ENCODE measurements around the gene LRRN4.

The LRRN4 gene

GRCh38 chr20:6053776-6054688 is at the start of gene LRRN4:
Gene LRRN4, minus strand, starts transcription at chr20:6054060. Its CDS starts 1,261 bp downstream, at chr20:6052799.
- H3K27ac ChIP-seq (ENCODE audit: low read depth, low read length) = no peak within 1 kb of the TSS
- peaks cover 15 to 45% (median 35%) of the 10 kb centered on the region in 5 donors for H3K27me3 ChIP-seq (ENCODE audit: control insufficient read depth in 5 of 5, insufficient read depth in 4 of 5, low read length in 5 of 5)
- no peaks in the 10 kb centered on the region for H3K9me3 ChIP-seq (ENCODE audit: control insufficient read depth in 5 of 5, low read length in 5 of 5)
- no peaks in the 10 kb centered on the region for H3K36me3 ChIP-seq (ENCODE audit: control insufficient read depth in 5 of 5, insufficient read depth in 5 of 5, low read length in 5 of 5)
- H3K4me3 ChIP-seq (ENCODE audit: low read depth in 1 of 5, low read length in 5 of 5) = no peak within 1 kb of the TSS
- H3K4me1 ChIP-seq (ENCODE audit: control insufficient read depth in 5 of 5, insufficient read depth in 5 of 5, low read length in 5 of 5) = peaks cover 0 to 21% (median 17%) of the 10 kb centered on the region in 5 donors
- H3K9ac ChIP-seq (ENCODE audit: low read length in 5 of 5) = no peak within 1 kb of the TSS

- Histone ChIP-seq H3K9me3 (ENCODE audit: control insufficient read depth in 5 of 5, low read length in 5 of 5) (no peaks in the 10 kb centered on the region), H3K27me3 (ENCODE audit: control insufficient read depth in 5 of 5, insufficient read depth in 4 of 5, low read length in 5 of 5) (no peaks in the 10 kb centered on the region), H3K9ac (ENCODE audit: low read length in 5 of 5) (no peak overlapping the region), H3K4me1 (ENCODE audit: control insufficient read depth in 5 of 5, insufficient read depth in 5 of 5, low read length in 5 of 5) (no peaks in the 10 kb centered on the region), H3K4me3 (ENCODE audit: low read depth in 1 of 5, low read length in 5 of 5) (no peak overlapping the region), H3K27ac (ENCODE audit: low read depth, low read length) (no peak overlapping the region), H3K36me3 (ENCODE audit: control insufficient read depth in 5 of 5, insufficient read depth in 5 of 5, low read length in 5 of 5) (no peaks in the 10 kb centered on the region)
Measured at GRCh38 chr20:6103301-6103700, 49.4 kb upstream of the LRRN4 start.

- Histone ChIP-seq H3K36me3 (ENCODE audit: control insufficient read depth in 5 of 5, insufficient read depth in 5 of 5, low read length in 5 of 5) (no peaks in the 10 kb centered on the region), H3K27me3 (ENCODE audit: control insufficient read depth in 5 of 5, insufficient read depth in 4 of 5, low read length in 5 of 5) (no peaks in the 10 kb centered on the region), H3K4me3 (ENCODE audit: low read depth in 1 of 5, low read length in 5 of 5) (no peak overlapping the region), H3K9ac (ENCODE audit: low read length in 5 of 5) (no peak overlapping the region), H3K9me3 (ENCODE audit: control insufficient read depth in 5 of 5, low read length in 5 of 5) (no peaks in the 10 kb centered on the region), H3K27ac (ENCODE audit: low read depth, low read length) (no peak overlapping the region), H3K4me1 (ENCODE audit: control insufficient read depth in 5 of 5, insufficient read depth in 5 of 5, low read length in 5 of 5) (no peaks in the 10 kb centered on the region)
Measured at GRCh38 chr20:6101346-6101745, 47.5 kb upstream of the LRRN4 start.

- Histone ChIP-seq H3K27me3 (ENCODE audit: control insufficient read depth in 5 of 5, insufficient read depth in 4 of 5, low read length in 5 of 5) (no peaks in the 10 kb centered on the region), H3K36me3 (ENCODE audit: control insufficient read depth in 5 of 5, insufficient read depth in 5 of 5, low read length in 5 of 5) (no peaks in the 10 kb centered on the region), H3K4me1 (ENCODE audit: control insufficient read depth in 5 of 5, insufficient read depth in 5 of 5, low read length in 5 of 5) (no peaks in the 10 kb centered on the region), H3K27ac (ENCODE audit: low read depth, low read length) (no peak overlapping the region), H3K9ac (ENCODE audit: low read length in 5 of 5) (no peak overlapping the region), H3K4me3 (ENCODE audit: low read depth in 1 of 5, low read length in 5 of 5) (no peak overlapping the region), H3K9me3 (ENCODE audit: control insufficient read depth in 5 of 5, low read length in 5 of 5) (no peaks in the 10 kb centered on the region)
Measured at GRCh38 chr20:6100246-6100645, 46.4 kb upstream of the LRRN4 start.

- Histone ChIP-seq H3K9ac (ENCODE audit: low read length in 5 of 5) (no peak overlapping the region), H3K27ac (ENCODE audit: low read depth, low read length) (no peak overlapping the region), H3K27me3 (ENCODE audit: control insufficient read depth in 5 of 5, insufficient read depth in 4 of 5, low read length in 5 of 5) (no peaks in the 10 kb centered on the region), H3K4me3 (ENCODE audit: low read depth in 1 of 5, low read length in 5 of 5) (no peak overlapping the region), H3K9me3 (ENCODE audit: control insufficient read depth in 5 of 5, low read length in 5 of 5) (no peaks in the 10 kb centered on the region), H3K4me1 (ENCODE audit: control insufficient read depth in 5 of 5, insufficient read depth in 5 of 5, low read length in 5 of 5) (no peaks in the 10 kb centered on the region), H3K36me3 (ENCODE audit: control insufficient read depth in 5 of 5, insufficient read depth in 5 of 5, low read length in 5 of 5) (no peaks in the 10 kb centered on the region)
Measured at GRCh38 chr20:6099819-6100218, 46.0 kb upstream of the LRRN4 start.

- no peaks in the 10 kb centered on the region for H3K4me1 ChIP-seq (ENCODE audit: control insufficient read depth in 5 of 5, insufficient read depth in 5 of 5, low read length in 5 of 5)
- peaks cover 0 to 2% (median 0%) of the 10 kb centered on the region in 5 donors for H3K27me3 ChIP-seq (ENCODE audit: control insufficient read depth in 5 of 5, insufficient read depth in 4 of 5, low read length in 5 of 5)
- H3K36me3 ChIP-seq (ENCODE audit: control insufficient read depth in 5 of 5, insufficient read depth in 5 of 5, low read length in 5 of 5) = no peaks in the 10 kb centered on the region
- H3K27ac ChIP-seq (ENCODE audit: low read depth, low read length) = no peak overlapping the region
- H3K9ac ChIP-seq (ENCODE audit: low read length in 5 of 5) = no peak overlapping the region
- no peak overlapping the region for H3K4me3 ChIP-seq (ENCODE audit: low read depth in 1 of 5, low read length in 5 of 5)
- H3K9me3 ChIP-seq (ENCODE audit: control insufficient read depth in 5 of 5, low read length in 5 of 5) = no peaks in the 10 kb centered on the region
Measured at GRCh38 chr20:6095409-6095808, 41.5 kb upstream of the LRRN4 start.

- Histone ChIP-seq H3K27ac (ENCODE audit: low read depth, low read length) (no peak overlapping the region), H3K4me3 (ENCODE audit: low read depth in 1 of 5, low read length in 5 of 5) (no peak overlapping the region), H3K27me3 (ENCODE audit: control insufficient read depth in 5 of 5, insufficient read depth in 4 of 5, low read length in 5 of 5) (peaks cover 0 to 2% (median 0%) of the 10 kb centered on the region in 5 donors), H3K36me3 (ENCODE audit: control insufficient read depth in 5 of 5, insufficient read depth in 5 of 5, low read length in 5 of 5) (no peaks in the 10 kb centered on the region), H3K9ac (ENCODE audit: low read length in 5 of 5) (no peak overlapping the region), H3K9me3 (ENCODE audit: control insufficient read depth in 5 of 5, low read length in 5 of 5) (no peaks in the 10 kb centered on the region), H3K4me1 (ENCODE audit: control insufficient read depth in 5 of 5, insufficient read depth in 5 of 5, low read length in 5 of 5) (no peaks in the 10 kb centered on the region)
Measured at GRCh38 chr20:6094565-6094964, 40.7 kb upstream of the LRRN4 start.

- Histone ChIP-seq H3K36me3 (ENCODE audit: control insufficient read depth in 5 of 5, insufficient read depth in 5 of 5, low read length in 5 of 5) (no peaks in the 10 kb centered on the region), H3K9ac (ENCODE audit: low read length in 5 of 5) (no peak overlapping the region)
Measured at GRCh38 chr20:6094063-6094462, 40.2 kb upstream of the LRRN4 start.

GRCh38 chr20:6091661-6092060 is 37.8 kb upstream of the LRRN4 start:
- Histone ChIP-seq H3K9me3 (ENCODE audit: control insufficient read depth in 5 of 5, low read length in 5 of 5) (no peaks in the 10 kb centered on the region), H3K27ac (ENCODE audit: low read depth, low read length) (no peak overlapping the region), H3K4me3 (ENCODE audit: low read depth in 1 of 5, low read length in 5 of 5) (no peak overlapping the region), H3K36me3 (ENCODE audit: control insufficient read depth in 5 of 5, insufficient read depth in 5 of 5, low read length in 5 of 5) (no peaks in the 10 kb centered on the region), H3K9ac (ENCODE audit: low read length in 5 of 5) (no peak overlapping the region), H3K4me1 (ENCODE audit: control insufficient read depth in 5 of 5, insufficient read depth in 5 of 5, low read length in 5 of 5) (no peaks in the 10 kb centered on the region), H3K27me3 (ENCODE audit: control insufficient read depth in 5 of 5, insufficient read depth in 4 of 5, low read length in 5 of 5) (peaks cover 0 to 2% (median 0%) of the 10 kb centered on the region in 5 donors)

More at GRCh38 chr20:6094063-6094462, 40.2 kb upstream of the LRRN4 start:
- Histone ChIP-seq H3K4me1 (ENCODE audit: control insufficient read depth in 5 of 5, insufficient read depth in 5 of 5, low read length in 5 of 5) (no peaks in the 10 kb centered on the region), H3K27me3 (ENCODE audit: control insufficient read depth in 5 of 5, insufficient read depth in 4 of 5, low read length in 5 of 5) (peaks cover 0 to 2% (median 0%) of the 10 kb centered on the region in 5 donors), H3K4me3 (ENCODE audit: low read depth in 1 of 5, low read length in 5 of 5) (no peak overlapping the region), H3K9me3 (ENCODE audit: control insufficient read depth in 5 of 5, low read length in 5 of 5) (no peaks in the 10 kb centered on the region), H3K27ac (ENCODE audit: low read depth, low read length) (no peak overlapping the region)

GRCh38 chr20:6086868-6087267 is 33.0 kb upstream of the LRRN4 start:
- H3K4me3 ChIP-seq (ENCODE audit: low read depth in 1 of 5, low read length in 5 of 5) = no peak overlapping the region
- no peaks in the 10 kb centered on the region for H3K4me1 ChIP-seq (ENCODE audit: control insufficient read depth in 5 of 5, insufficient read depth in 5 of 5, low read length in 5 of 5)
- H3K9ac ChIP-seq (ENCODE audit: low read length in 5 of 5) = no peak overlapping the region
- H3K9me3 ChIP-seq (ENCODE audit: control insufficient read depth in 5 of 5, low read length in 5 of 5) = no peaks in the 10 kb centered on the region
- H3K36me3 ChIP-seq (ENCODE audit: control insufficient read depth in 5 of 5, insufficient read depth in 5 of 5, low read length in 5 of 5) = no peaks in the 10 kb centered on the region
- no peaks in the 10 kb centered on the region for H3K27me3 ChIP-seq (ENCODE audit: control insufficient read depth in 5 of 5, insufficient read depth in 4 of 5, low read length in 5 of 5)
- H3K27ac ChIP-seq (ENCODE audit: low read depth, low read length) = no peak overlapping the region

Measured in subcutaneous abdominal adipose tissue (tissue), 5 donors.